HG02884 (cell line): ENCODE measurements around the gene GFER.
A peak's percentile ranks its signal among the peaks of the same experiment; 100 is the strongest.
"Not testable (repeated sequence)": the region's sequence is repeated elsewhere in the genome, so short reads cannot be mapped to it uniquely, and the experiment has no call there.

ENCODE experiments used
- ATAC-seq: cut with Tn5 transposase; IDR thresholded peaks from one replicate; pipeline ENCODE4 v1.9.1; 2021; ENCODE audit warnings: mild to moderate bottlenecking, moderate library complexity; ENCODE audit not compliant: unreplicated experiment

GFER gene

DNA sequence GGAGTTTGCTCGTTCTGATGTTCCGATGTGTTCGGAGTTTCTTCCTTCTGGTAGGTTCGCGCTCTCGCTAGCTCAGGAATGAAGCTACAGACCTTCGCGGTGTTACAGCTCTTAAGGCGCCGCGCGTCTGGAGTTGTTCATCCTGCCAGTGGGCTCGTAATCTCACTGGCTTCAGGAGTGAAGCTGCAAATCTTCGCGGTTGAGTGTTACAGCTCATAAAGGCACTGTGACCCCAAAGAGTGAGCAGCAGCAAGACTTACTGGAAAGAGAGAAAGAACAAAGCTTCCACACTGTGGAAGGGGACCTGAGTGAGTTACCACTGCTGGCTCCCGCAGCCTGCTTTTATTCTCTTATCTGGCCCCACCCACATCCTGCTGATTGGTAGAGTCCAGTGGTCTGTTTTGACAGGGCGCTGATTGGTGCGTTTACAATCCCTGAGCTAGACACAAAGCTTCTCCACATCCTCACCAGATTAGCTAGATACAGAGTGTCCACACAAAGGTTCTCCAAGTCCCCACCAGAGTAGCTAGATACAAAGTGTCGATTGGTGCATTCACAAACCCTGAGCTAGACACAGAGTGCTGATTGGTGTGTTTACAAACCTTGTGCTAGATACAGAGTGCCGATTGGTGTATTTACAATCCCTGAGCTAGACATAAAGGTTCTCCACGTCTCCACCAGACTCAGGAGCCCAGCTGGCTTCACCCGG, 26.4 kb upstream of the GFER start:
- not testable (repeated sequence) for ATAC-seq

DNA sequence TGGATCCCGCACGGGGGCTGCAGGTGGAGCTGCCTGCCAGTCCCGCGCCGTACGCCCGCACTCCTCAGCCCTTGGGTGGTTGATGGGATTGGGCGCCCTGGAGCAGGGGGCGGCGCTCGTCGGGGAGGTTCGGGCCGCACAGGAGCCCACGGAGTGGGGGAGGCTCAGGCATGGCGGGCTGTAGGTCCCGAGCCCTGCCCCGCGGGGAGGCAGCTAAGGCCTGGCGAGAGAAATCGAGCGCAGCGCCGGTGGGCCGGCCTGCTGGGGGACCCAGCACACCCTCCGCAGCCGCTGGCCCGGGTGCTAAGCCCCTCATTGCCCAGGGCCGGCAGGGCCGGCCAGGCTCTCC, 25.9 kb upstream of the GFER start:
- not testable (repeated sequence) for ATAC-seq

DNA sequence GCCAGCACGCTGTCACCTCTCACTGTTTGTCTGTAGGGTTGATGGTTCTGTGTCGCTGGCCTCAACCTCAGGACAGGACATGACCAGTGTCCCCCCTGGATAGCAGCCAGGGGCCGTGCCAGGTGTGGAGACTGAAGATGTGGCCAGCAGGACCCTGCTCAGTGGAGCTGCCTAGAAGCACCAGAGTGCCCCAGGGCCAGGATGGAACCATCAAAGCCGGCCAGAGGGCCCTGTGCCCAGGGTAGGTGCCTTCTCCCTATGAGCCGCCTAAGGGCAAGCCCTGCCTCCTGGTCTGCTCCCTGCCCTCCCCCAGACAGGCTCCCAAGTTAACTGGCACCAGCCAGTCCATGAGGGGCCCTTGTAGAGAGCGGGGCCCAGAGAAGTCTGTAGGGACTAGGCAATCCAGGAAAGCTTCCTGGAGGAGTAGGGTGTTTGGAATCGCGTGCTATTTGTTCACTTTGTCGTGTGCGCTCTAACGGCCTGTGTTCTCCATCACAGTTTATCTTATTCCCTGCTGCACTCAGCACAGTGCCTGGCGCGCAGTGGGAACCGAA, 25.2 kb upstream of the GFER start:
- ATAC-seq, result no peak

DNA sequence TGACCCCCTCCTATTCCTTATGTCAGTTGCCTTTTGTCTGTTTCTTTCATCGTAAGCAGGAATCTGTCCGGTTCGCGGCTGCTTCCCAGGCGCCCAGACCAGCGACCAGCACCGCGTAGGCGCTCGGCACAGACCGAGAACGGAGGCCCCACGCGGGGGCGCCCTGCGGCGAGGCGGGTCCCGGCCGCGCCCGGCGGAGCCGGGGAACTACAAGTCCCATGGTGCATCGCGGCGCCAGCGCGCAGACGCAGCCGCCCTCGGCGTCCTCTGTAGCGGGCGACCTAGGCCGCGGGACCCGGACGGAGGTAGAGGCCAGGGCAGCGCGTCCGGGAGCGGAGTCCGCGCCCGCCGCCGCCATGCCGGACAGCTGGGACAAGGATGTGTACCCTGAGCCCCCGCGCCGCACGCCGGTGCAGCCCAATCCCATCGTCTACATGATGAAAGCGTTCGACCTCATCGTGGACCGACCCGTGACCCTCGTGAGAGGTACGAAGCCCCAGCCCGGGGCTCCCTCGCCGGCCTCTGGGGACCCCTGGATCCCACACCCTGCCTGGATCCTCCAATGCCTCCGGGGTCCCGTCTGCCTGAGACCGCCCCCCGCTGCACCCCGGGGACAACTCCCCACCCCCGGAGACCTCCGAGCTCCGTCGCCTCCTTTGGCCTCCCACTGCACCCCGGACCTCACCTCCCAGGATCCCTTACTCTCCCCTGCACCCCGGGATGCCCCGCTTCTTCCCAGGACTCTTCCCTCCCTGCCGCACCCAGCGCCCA, 24.5 kb upstream of the GFER start, which contains the start of gene NDUFB10:
NDUFB10 (plus strand) TSS at position 270 of the 771 bp plus-strand sequence; CDS start at position 357, 87 bp downstream.
- peak; percentile 62 for ATAC-seq

- ATAC-seq, result no peak
Observed at GRCh38 chr16:1960665-1961630, 23.0 kb upstream of the GFER start.

DNA sequence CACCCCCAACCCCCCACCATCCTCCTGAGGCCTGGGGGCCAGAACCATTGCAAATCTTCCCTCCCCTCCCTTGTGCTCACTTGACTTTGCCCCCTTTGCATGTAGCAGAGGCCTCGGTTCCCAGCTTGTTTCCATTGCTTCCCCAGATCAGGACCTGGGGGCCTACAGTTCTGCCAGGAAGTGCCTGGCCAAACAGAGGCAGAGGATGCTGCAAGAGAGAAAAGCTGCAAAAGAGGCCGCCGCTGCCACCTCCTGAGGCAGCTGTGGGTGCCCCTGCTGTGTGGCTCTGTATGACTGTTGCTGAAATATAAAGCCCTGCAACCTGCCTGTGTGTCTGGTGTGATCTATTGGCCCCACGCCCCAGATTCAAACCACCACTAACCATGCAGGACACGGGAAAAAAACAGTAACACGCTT, 22.3 kb upstream of the GFER start:
- no peak for ATAC-seq

DNA sequence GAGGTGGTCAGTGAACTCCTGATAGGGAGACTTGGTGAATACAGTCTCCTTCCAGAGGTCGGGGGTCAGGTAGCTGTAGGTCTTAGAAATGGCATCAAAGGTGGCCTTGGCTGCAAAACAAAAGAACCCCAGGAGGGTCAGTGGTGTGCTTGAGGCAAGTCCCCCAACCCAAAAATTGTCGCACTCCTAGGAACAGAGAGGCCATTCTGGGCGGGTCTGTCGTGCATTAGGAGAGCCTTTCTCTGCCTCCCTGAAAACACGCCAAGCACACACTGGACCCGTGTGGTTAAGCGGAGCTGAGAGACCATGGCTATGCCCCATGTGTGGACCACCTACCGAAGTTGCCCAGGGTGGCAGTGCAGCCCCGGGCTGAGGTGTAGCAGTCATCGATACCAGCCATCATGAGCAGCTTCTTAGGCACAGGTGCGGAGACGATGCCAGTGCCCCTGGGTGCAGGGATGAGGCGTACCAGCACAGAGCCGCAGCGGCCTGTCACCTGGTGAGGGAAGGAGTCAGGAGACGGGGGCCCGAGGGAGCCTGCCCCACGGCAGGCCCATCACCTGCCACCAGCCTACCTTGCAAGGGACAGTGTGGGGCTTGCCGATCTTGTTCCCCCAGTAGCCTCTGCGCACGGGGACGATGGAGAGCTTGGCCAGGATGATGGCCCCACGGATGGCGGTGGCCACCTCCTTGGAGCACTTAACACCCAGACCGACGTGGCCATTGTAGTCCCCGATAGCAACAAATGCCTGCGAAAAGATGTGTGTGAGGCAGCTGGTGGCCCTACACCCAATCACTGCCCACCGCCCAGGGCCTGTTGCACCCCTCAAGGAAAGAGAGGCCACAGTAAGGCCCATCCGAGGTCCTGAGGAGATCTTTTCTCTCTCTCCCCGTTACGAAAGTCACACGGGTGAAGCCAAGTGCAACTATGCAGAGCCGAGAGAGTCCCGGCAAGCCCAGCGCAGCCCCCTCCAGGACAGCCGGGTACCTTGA, 21.5 kb upstream of the GFER start:
- ATAC-seq, result not testable (repeated sequence)

- no peak for ATAC-seq
Observed at GRCh38 chr16:1963806-1964505, 20.0 kb upstream of the GFER start.

- ATAC-seq, result peak; percentile 77
Observed at GRCh38 chr16:1964506-1965395, 19.2 kb upstream of the GFER start, which contains the start of gene RPS2. Gene RPS2 (minus strand): TSS chr16:1964826. CDS start chr16:1964625, 201 bp downstream.

- no peak for ATAC-seq
Observed at GRCh38 chr16:1965396-1966001, 18.5 kb upstream of the GFER start.

DNA sequence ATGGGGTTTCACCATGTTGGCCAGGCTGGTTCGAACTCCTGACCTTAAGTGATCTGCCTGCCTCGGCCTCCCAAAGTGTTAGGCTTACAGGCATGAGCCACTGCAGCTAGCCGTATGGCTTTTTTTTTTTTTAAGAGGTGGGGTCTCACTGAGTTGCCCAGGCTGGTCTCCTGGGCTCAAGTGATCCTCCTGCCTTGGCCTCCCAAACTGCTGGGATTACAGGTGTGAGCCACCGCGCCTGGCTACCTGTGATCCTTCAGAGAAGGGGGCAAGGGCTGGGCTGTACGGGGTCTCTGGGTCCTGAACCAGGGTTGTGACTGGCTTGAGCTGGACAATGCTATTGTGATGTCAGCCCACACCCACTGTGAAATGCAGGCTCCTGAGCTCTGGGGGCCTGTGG, 17.5 kb upstream of the GFER start, which contains the start of gene RNF151:
RNF151 (plus strand) TSS at position 397 of the 400 bp plus-strand sequence. CDS start 26 bp downstream, outside the sequence.
- no peak for ATAC-seq

- no peak for ATAC-seq
Observed at GRCh38 chr16:1968146-1968953, 15.6 kb upstream of the GFER start.

DNA sequence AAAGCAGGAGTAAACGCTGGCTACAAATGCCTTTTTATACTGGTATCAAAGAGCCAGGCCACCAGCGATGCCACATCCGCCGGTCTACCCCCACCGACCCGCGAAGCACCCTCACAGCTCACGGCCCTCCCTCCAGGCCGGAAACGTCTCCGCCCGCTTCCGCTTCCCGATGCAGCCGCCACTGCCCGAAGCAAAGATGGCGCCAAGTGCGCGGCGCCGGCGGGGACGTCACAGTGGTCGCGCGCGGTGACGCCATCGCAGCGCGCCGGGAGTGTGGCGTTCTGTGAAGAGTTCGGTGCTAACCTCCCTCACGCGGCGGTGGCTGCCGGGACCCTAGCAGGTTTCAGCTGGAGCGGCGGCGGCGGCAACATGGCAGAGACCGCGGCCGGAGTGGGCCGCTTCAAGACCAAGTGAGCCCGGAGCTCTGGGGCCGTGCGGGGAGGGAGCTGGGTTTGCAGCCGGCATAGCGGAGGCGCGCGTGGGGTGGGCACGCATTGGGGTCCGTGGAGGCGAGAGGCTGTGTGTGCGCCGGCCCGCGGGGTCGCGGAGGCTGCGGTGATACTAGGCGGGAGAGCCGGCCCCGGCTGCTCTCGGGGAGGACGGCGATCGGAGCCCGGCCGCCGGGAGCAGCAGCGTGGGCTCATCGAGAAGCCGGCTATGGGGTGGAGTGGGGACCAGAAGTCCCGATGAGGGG, 12.1 kb upstream of the GFER start, which contains the start of gene TBL3:
TBL3 (plus strand) TSS at position 258 of the 694 bp plus-strand sequence; CDS start at position 370, 112 bp downstream.
- ATAC-seq, result peak; percentile 87

GRCh38 chr16:1972490-1972877, 11.5 kb upstream of the GFER start:
- no peak for ATAC-seq

DNA sequence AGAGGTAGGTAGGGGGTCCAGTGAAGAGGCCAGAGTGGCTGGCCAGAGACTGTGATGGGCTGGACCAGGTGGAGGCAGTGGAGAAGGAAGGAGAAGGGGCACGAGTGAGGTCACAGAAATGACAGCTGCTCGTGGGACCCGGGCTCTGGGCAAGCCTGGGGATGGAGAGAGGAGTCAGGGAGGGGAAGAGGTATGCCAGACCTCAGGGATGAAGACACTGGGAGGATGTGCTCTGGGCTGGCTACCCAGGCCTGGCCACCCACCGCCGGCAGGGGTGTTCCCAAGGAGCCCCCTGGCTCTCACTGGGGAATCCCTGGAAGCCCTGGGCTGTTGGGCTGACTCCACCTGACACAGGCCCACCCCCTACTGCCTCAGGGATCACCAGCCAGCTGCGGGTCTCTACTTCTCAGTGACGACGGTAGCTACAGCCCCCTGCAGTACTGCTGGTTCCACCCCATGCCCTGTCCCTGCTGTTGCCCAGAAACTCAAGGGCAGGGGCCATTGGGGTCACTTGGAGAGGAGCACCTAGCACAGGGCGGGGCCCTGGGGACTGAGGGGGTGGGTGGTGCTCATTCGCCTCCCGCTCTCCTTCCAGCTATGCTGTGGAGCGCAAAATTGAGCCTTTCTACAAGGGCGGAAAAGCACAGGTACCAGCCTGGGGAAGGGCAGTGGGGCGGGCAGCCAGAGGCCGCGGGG, 10.4 kb upstream of the GFER start:
- no peak for ATAC-seq
